HEK293 (cell line): ENCODE data around the gene DNM1.

Experiments used
- CTCF ChIA-PET: fragments of 350-600 bp; formaldehyde crosslinking; extraction: SDS; loops from one replicate; lab custom pipeline; 2021; ENCODE audit warnings: antibody characterized with exemption; lab: Yijun Ruan, JAX
- POLR2A ChIA-PET: fragments of 300-600 bp; formaldehyde crosslinking; extraction: SDS; loops from one replicate; lab custom pipeline; 2020; ENCODE audit warnings: antibody characterized with exemption, inconsistent platforms; lab: Yijun Ruan, JAX
- H3K27ac ChIP-seq: fragments of 200-500 bp; sonication (Bioruptor generic); 2 replicates; pipeline ENCODE4 v1.5.1; 2014; ENCODE audit warnings: low read depth, low read length, control low read depth, inconsistent platforms; ENCODE audit errors: extremely low read depth
- H3K36me3 ChIP-seq, 2 experiments: fragments of 200-500 bp in 1 of 2; sonication (Bioruptor generic) in 1 of 2; 1 replicate in 1 of 2; 2 replicates in 1 of 2; pipeline ENCODE4 v1.5.1; 2014 to 2017; ENCODE audit warnings: inconsistent platforms in 2 of 2, low read length in 2 of 2; ENCODE audit not compliant: control insufficient read depth in 2 of 2, insufficient read depth in 1 of 2
- H3K4me1 ChIP-seq: fragments of 200-500 bp; sonication (Bioruptor generic); 2 replicates; pipeline ENCODE4 v1.5.1; 2014; ENCODE audit warnings: mild to moderate bottlenecking, low read length, inconsistent platforms; ENCODE audit not compliant: control insufficient read depth, insufficient read depth
- H3K4me3 ChIP-seq: 2 replicates; pipeline ENCODE4 v1.5.1; 2011; ENCODE audit warnings: low read depth, mild to moderate bottlenecking, control low read depth, low read length, moderate library complexity
- H3K9me3 ChIP-seq: fragments of 200-500 bp; sonication (Bioruptor generic); 2 replicates; pipeline ENCODE4 v1.5.1; 2014; ENCODE audit warnings: low read depth, low read length, inconsistent platforms; ENCODE audit not compliant: control insufficient read depth, insufficient read depth
- HOXD13 ChIP-seq: sonication (generic); formaldehyde crosslinking; IDR thresholded peaks from 2 replicates; pipeline ENCODE4 v1.8.0; 2022; ENCODE audit warnings: missing genetic modification reagents, borderline replicate concordance
- MZF1 ChIP-seq: fragments of 450-650 bp; formaldehyde crosslinking; IDR thresholded peaks from 2 replicates; pipeline ENCODE4 v1.5.1; 2017; ENCODE audit warnings: missing biosample characterization, missing genetic modification characterization, borderline replicate concordance
- OVOL3 ChIP-seq: fragments of 450-650 bp; formaldehyde crosslinking; IDR thresholded peaks from 2 replicates; pipeline ENCODE4 v1.5.1; 2016; ENCODE audit warnings: missing biosample characterization, missing genetic modification characterization
- SALL2 ChIP-seq: fragments of 450-650 bp; formaldehyde crosslinking; IDR thresholded peaks from 2 replicates; pipeline ENCODE4 v1.5.0; 2017; ENCODE audit warnings: missing biosample characterization, mild to moderate bottlenecking, missing genetic modification characterization, borderline replicate concordance
- SP3 ChIP-seq: fragments of 450-650 bp; formaldehyde crosslinking; IDR thresholded peaks from 2 replicates; pipeline ENCODE4 v1.5.1; 2016; ENCODE audit warnings: missing biosample characterization, missing genetic modification characterization
- TCF7L2 ChIP-seq: IDR thresholded peaks from 2 replicates; pipeline ENCODE4 v1.6.1; 2011; ENCODE audit warnings: low read depth, mild to moderate bottlenecking, inconsistent platforms, low read length, moderate library complexity, borderline replicate concordance
- ZBTB48 ChIP-seq: fragments of 450-650 bp; formaldehyde crosslinking; IDR thresholded peaks from 2 replicates; pipeline ENCODE4 v1.5.1; 2016; ENCODE audit warnings: missing biosample characterization, missing genetic modification characterization
- ZNF132 ChIP-seq: fragments of 450-650 bp; formaldehyde crosslinking; IDR thresholded peaks from 2 replicates; pipeline ENCODE4 v1.5.1; 2017; ENCODE audit warnings: missing biosample characterization, missing genetic modification characterization, borderline replicate concordance
- ZNF174 ChIP-seq: fragments of 450-650 bp; formaldehyde crosslinking; IDR thresholded peaks from 2 replicates; pipeline ENCODE4 v1.5.0; 2017; ENCODE audit warnings: missing biosample characterization, mild to moderate bottlenecking, missing genetic modification characterization
- ZNF211 ChIP-seq: fragments of 450-650 bp; formaldehyde crosslinking; IDR thresholded peaks from 2 replicates; pipeline ENCODE4 v1.5.1; 2016; ENCODE audit warnings: low read depth, missing biosample characterization, missing genetic modification characterization
- ZNF404 ChIP-seq: fragments of 450-650 bp; formaldehyde crosslinking; IDR thresholded peaks from 2 replicates; pipeline ENCODE4 v1.5.1; 2017; ENCODE audit warnings: missing biosample characterization, missing genetic modification characterization
- ZNF677 ChIP-seq: fragments of 450-650 bp; IDR thresholded peaks from 2 replicates; pipeline ENCODE4 v1.5.0; 2018; ENCODE audit warnings: missing biosample characterization, mild to moderate bottlenecking, missing genetic modification characterization, moderate library complexity
- ZNF776 ChIP-seq: fragments of 450-650 bp; formaldehyde crosslinking; IDR thresholded peaks from 2 replicates; pipeline ENCODE4 v1.5.0; 2017; ENCODE audit warnings: missing biosample characterization, missing genetic modification characterization, borderline replicate concordance
- ZNF792 ChIP-seq: fragments of 450-650 bp; formaldehyde crosslinking; IDR thresholded peaks from 2 replicates; pipeline ENCODE4 v1.5.1; 2016; ENCODE audit warnings: missing biosample characterization, missing genetic modification characterization
- TF ChIP-seq, protein P1 (sequence below): fragments of 450-650 bp; formaldehyde crosslinking; IDR thresholded peaks from 2 replicates; pipeline ENCODE4 v1.5.1; 2016; ENCODE audit warnings: missing biosample characterization, missing genetic modification characterization, borderline replicate concordance
- TF ChIP-seq, protein P2 (sequence below): fragments of 450-650 bp; formaldehyde crosslinking; IDR thresholded peaks from 2 replicates; pipeline ENCODE4 v1.5.1; 2016; ENCODE audit warnings: missing biosample characterization, missing genetic modification characterization
- TF ChIP-seq, protein P3 (sequence below): fragments of 450-650 bp; formaldehyde crosslinking; IDR thresholded peaks from 2 replicates; pipeline ENCODE4 v1.5.1; 2016; ENCODE audit warnings: missing biosample characterization, missing genetic modification characterization

DNM1 gene

DNA sequence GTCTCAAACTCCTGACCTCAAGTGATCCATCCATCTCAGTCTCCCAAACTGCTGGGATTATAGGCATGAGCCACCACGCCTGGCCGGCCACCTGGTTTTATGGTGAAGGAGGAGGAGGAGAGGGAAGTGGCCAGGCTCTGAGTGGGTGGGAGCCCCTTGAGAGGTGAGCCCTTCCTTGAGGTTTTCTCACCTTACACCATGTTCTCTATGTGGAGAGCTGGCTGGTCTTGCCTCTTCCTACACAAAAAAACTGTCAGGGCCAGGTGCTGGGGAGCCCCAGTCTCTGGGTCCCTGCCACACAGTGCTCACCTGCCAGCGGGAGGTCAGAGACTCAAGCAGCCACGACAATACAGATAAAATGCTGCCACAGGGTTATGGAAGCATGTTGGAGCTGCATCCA, 91.0 kb downstream of the DNM1 start (continued):
- TF ChIP-seq TCF7L2 (no peak), ZNF211 (no peak), OVOL3 (tag by site-specific recombination) (no peak)

- no peak overlapping the region for H3K27ac ChIP-seq
- no peak overlapping the region for H3K4me3 ChIP-seq
- POLR2A ChIA-PET, result interaction anchor here (0.6 to 1.4 kb wide), 2 partner anchors 21 to 34 kb away, joined by 6 to 8 read pairs; partner anchors contain the start of genes GOLGA2 and SWI5
- H3K9me3 ChIP-seq, result no peaks in the 10 kb centered on the region
- CTCF ChIA-PET, result interaction anchor here (0.7 to 4.4 kb wide), 11 partner anchors 9 to 782 kb away, joined by 3 to 26 read pairs (median 5); no protein-coding TSS in a partner anchor
- H3K36me3 ChIP-seq, result no peaks in the 10 kb centered on the region
- TF ChIP-seq ZNF404 (tag by site-specific recombination) (no peak), MZF1 (tag by site-specific recombination) (no peak), SALL2 (no peak), ZNF776 (tag by site-specific recombination) (no peak), ZNF792 (tag by site-specific recombination) (no peak), ZNF132 (tag by site-specific recombination) (no peak), HOXD13 (CRISPR knock-in tag) (no peak), ZNF174 (tag by site-specific recombination) (no peak), SP3 (tag by site-specific recombination) (no peak), ZNF677 (tag by site-specific recombination) (no peak), ZBTB48 (tag by site-specific recombination) (no peak)
- TF ChIP-seq, protein P1, sequence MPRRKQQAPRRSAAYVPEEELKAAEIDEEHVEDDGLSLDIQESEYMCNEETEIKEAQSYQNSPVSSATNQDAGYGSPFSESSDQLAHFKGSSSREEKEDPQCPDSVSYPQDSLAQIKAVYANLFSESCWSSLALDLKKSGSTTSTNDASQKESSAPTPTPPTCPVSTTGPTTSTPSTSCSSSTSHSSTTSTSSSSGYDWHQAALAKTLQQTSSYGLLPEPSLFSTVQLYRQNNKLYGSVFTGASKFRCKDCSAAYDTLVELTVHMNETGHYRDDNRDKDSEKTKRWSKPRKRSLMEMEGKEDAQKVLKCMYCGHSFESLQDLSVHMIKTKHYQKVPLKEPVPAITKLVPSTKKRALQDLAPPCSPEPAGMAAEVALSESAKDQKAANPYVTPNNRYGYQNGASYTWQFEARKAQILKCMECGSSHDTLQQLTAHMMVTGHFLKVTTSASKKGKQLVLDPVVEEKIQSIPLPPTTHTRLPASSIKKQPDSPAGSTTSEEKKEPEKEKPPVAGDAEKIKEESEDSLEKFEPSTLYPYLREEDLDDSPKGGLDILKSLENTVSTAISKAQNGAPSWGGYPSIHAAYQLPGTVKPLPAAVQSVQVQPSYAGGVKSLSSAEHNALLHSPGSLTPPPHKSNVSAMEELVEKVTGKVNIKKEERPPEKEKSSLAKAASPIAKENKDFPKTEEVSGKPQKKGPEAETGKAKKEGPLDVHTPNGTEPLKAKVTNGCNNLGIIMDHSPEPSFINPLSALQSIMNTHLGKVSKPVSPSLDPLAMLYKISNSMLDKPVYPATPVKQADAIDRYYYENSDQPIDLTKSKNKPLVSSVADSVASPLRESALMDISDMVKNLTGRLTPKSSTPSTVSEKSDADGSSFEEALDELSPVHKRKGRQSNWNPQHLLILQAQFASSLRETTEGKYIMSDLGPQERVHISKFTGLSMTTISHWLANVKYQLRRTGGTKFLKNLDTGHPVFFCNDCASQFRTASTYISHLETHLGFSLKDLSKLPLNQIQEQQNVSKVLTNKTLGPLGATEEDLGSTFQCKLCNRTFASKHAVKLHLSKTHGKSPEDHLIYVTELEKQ (tag by site-specific recombination), result no peak
- TF ChIP-seq, protein P2, sequence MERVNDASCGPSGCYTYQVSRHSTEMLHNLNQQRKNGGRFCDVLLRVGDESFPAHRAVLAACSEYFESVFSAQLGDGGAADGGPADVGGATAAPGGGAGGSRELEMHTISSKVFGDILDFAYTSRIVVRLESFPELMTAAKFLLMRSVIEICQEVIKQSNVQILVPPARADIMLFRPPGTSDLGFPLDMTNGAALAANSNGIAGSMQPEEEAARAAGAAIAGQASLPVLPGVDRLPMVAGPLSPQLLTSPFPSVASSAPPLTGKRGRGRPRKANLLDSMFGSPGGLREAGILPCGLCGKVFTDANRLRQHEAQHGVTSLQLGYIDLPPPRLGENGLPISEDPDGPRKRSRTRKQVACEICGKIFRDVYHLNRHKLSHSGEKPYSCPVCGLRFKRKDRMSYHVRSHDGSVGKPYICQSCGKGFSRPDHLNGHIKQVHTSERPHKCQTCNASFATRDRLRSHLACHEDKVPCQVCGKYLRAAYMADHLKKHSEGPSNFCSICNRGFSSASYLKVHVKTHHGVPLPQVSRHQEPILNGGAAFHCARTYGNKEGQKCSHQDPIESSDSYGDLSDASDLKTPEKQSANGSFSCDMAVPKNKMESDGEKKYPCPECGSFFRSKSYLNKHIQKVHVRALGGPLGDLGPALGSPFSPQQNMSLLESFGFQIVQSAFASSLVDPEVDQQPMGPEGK, result no peak
- TF ChIP-seq, protein P3, sequence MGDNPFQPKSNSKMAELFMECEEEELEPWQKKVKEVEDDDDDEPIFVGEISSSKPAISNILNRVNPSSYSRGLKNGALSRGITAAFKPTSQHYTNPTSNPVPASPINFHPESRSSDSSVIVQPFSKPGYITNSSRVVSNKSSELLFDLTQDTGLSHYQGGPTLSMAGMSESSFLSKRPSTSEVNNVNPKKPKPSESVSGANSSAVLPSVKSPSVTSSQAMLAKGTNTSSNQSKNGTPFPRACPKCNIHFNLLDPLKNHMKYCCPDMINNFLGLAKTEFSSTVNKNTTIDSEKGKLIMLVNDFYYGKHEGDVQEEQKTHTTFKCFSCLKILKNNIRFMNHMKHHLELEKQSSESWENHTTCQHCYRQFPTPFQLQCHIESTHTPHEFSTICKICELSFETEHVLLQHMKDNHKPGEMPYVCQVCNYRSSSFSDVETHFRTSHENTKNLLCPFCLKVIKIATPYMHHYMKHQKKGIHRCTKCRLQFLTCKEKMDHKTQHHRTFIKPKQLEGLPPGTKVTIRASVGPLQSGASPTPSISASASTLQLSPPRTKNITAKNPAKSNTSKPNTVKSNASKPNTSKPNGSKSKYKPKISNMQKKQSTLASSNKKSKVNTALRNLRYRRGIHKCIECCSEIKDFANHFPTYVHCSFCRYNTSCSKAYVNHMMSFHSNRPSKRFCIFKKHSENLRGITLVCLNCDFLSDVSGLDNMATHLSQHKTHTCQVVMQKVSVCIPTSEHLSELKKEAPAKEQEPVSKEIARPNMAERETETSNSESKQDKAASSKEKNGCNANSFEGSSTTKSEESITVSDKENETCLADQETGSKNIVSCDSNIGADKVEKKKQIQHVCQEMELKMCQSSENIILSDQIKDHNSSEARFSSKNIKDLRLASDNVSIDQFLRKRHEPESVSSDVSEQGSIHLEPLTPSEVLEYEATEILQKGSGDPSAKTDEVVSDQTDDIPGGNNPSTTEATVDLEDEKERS (tag by site-specific recombination), result no peak
- TF ChIP-seq, all 188 proteins: peak for 0
- no peaks in the 10 kb centered on the region for H3K4me1 ChIP-seq
These were observed 93.4 kb downstream of the DNM1 start for GRCh38 chr9:128296340-128297220.
